HEK293 (cell line): ENCODE results near the gene AEBP1.

Experiments
- TF ChIP-seq, protein P1 (sequence below): fragments of 450-650 bp; formaldehyde crosslinking; IDR thresholded peaks from 2 replicates; pipeline ENCODE4 v1.5.1; 2016; ENCODE audit warnings: missing biosample characterization, missing genetic modification characterization
- TF ChIP-seq, protein P2 (sequence below): fragments of 450-650 bp; formaldehyde crosslinking; IDR thresholded peaks from 2 replicates; pipeline ENCODE4 v1.5.1; 2016; ENCODE audit warnings: missing biosample characterization, missing genetic modification characterization

DNA sequence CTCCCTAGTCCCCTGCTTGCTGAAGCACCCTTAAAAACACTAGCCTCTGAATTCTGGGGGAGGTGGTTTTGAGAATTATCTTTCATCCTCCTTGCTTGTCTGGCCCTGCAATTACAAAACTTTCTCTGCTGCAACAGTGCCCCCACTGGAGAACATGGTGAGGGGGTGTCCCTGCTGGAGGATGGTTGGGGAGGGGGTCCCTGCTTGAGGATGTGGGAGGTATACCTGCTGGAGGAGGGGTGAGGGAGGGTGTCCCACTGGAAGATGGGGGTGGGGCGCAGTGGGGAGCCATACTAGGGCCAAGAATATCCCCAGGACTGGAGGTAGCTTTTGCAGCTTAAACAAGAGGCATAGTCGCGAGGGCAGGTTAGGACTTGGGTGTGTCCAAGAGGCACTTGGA, 18.6 kb upstream of the AEBP1 start:
- TF ChIP-seq, protein P1, sequence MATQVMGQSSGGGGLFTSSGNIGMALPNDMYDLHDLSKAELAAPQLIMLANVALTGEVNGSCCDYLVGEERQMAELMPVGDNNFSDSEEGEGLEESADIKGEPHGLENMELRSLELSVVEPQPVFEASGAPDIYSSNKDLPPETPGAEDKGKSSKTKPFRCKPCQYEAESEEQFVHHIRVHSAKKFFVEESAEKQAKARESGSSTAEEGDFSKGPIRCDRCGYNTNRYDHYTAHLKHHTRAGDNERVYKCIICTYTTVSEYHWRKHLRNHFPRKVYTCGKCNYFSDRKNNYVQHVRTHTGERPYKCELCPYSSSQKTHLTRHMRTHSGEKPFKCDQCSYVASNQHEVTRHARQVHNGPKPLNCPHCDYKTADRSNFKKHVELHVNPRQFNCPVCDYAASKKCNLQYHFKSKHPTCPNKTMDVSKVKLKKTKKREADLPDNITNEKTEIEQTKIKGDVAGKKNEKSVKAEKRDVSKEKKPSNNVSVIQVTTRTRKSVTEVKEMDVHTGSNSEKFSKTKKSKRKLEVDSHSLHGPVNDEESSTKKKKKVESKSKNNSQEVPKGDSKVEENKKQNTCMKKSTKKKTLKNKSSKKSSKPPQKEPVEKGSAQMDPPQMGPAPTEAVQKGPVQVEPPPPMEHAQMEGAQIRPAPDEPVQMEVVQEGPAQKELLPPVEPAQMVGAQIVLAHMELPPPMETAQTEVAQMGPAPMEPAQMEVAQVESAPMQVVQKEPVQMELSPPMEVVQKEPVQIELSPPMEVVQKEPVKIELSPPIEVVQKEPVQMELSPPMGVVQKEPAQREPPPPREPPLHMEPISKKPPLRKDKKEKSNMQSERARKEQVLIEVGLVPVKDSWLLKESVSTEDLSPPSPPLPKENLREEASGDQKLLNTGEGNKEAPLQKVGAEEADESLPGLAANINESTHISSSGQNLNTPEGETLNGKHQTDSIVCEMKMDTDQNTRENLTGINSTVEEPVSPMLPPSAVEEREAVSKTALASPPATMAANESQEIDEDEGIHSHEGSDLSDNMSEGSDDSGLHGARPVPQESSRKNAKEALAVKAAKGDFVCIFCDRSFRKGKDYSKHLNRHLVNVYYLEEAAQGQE (tag by site-specific recombination) = no peak
- TF ChIP-seq, protein P2, sequence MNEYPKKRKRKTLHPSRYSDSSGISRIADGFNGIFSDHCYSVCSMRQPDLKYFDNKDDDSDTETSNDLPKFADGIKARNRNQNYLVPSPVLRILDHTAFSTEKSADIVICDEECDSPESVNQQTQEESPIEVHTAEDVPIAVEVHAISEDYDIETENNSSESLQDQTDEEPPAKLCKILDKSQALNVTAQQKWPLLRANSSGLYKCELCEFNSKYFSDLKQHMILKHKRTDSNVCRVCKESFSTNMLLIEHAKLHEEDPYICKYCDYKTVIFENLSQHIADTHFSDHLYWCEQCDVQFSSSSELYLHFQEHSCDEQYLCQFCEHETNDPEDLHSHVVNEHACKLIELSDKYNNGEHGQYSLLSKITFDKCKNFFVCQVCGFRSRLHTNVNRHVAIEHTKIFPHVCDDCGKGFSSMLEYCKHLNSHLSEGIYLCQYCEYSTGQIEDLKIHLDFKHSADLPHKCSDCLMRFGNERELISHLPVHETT = no peak
